Measurements from ENCODE around the gene SYT13. TPM values are rescaled to one million over a fixed set of nuclear protein-coding genes. Genes with fewer than 3 reads are reported as not detected.
"Not testable (repeated sequence)": the region's sequence is repeated elsewhere in the genome, so short reads cannot be mapped to it uniquely, and the experiment has no call there.

Gene SYT13
- total RNA-seq, 1 donor from 2014 or later: 17.4 TPM

- no peak overlapping the region for H3K27ac Mint-ChIP-seq
- H3K27me3 Mint-ChIP-seq: peaks cover 32% of the 10 kb centered on the region
- TF ChIP-seq, protein P1, sequence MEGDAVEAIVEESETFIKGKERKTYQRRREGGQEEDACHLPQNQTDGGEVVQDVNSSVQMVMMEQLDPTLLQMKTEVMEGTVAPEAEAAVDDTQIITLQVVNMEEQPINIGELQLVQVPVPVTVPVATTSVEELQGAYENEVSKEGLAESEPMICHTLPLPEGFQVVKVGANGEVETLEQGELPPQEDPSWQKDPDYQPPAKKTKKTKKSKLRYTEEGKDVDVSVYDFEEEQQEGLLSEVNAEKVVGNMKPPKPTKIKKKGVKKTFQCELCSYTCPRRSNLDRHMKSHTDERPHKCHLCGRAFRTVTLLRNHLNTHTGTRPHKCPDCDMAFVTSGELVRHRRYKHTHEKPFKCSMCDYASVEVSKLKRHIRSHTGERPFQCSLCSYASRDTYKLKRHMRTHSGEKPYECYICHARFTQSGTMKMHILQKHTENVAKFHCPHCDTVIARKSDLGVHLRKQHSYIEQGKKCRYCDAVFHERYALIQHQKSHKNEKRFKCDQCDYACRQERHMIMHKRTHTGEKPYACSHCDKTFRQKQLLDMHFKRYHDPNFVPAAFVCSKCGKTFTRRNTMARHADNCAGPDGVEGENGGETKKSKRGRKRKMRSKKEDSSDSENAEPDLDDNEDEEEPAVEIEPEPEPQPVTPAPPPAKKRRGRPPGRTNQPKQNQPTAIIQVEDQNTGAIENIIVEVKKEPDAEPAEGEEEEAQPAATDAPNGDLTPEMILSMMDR (conservative IDR thresholded peaks at IDR 0.05): no peak
These were observed 14.6 kb upstream of the SYT13 start for GRCh38 chr11:45300715-45301114.

GRCh38 chr11:45298718-45299117, 12.6 kb upstream of the SYT13 start:
- peaks cover 21% of the 10 kb centered on the region for H3K27me3 Mint-ChIP-seq
- H3K4me1 Mint-ChIP-seq (ENCODE audit: unreplicated experiment): peaks cover 5% of the 10 kb centered on the region
- no peaks in the 10 kb centered on the region for H3K36me3 Mint-ChIP-seq
- H3K9me3 Mint-ChIP-seq: no peaks in the 10 kb centered on the region
- H3K27ac Mint-ChIP-seq: no peak overlapping the region
- H3K4me3 Mint-ChIP-seq: no peak overlapping the region
- TF ChIP-seq, protein P1 (conservative IDR thresholded peaks at IDR 0.05): no peak
- DNase-seq (ENCODE audit: extremely low spot score, unreplicated experiment): no peak

More at GRCh38 chr11:45300715-45301114, 14.6 kb upstream of the SYT13 start:
- H3K9me3 Mint-ChIP-seq: no peaks in the 10 kb centered on the region
- no peak for DNase-seq (ENCODE audit: extremely low spot score, unreplicated experiment)
- no peaks in the 10 kb centered on the region for H3K36me3 Mint-ChIP-seq
- H3K4me3 Mint-ChIP-seq: no peak overlapping the region
- peaks cover 5% of the 10 kb centered on the region for H3K4me1 Mint-ChIP-seq (ENCODE audit: unreplicated experiment)

GRCh38 chr11:45296075-45296474, 9.9 kb upstream of the SYT13 start:
- Mint-ChIP-seq H3K4me1 (ENCODE audit: unreplicated experiment) (peaks cover 5% of the 10 kb centered on the region), H3K4me3 (no peak overlapping the region), H3K27me3 (peaks cover 29% of the 10 kb centered on the region), H3K9me3 (no peaks in the 10 kb centered on the region), H3K36me3 (no peaks in the 10 kb centered on the region), H3K27ac (no peak overlapping the region)
- DNase-seq (ENCODE audit: extremely low spot score, unreplicated experiment): no peak
- TF ChIP-seq, protein P1 (conservative IDR thresholded peaks at IDR 0.05): no peak

GRCh38 chr11:45294499-45294898, 8.4 kb upstream of the SYT13 start:
- Mint-ChIP-seq H3K9me3 (no peaks in the 10 kb centered on the region), H3K27me3 (peaks cover 43% of the 10 kb centered on the region), H3K4me1 (ENCODE audit: unreplicated experiment) (peaks cover 5% of the 10 kb centered on the region), H3K4me3 (no peak overlapping the region), H3K27ac (no peak overlapping the region), H3K36me3 (no peaks in the 10 kb centered on the region)
- DNase-seq (ENCODE audit: extremely low spot score, unreplicated experiment): no peak
- TF ChIP-seq, protein P1 (conservative IDR thresholded peaks at IDR 0.05): no peak

- DNase-seq (ENCODE audit: extremely low spot score, unreplicated experiment); H3K27ac Mint-ChIP-seq; H3K9me3 Mint-ChIP-seq; H3K4me1 Mint-ChIP-seq (ENCODE audit: unreplicated experiment); H3K36me3 Mint-ChIP-seq; H3K4me3 Mint-ChIP-seq: not testable (repeated sequence)
- TF ChIP-seq, protein P1 (conservative IDR thresholded peaks at IDR 0.05): peak; percentile 73
- peaks cover 47% of the 10 kb centered on the region for H3K27me3 Mint-ChIP-seq
These were observed 7.5 kb upstream of the SYT13 start for GRCh38 chr11:45293566-45294192.
